T-cell (primary cell): ENCODE data around the gene SPAG4. TPM values are rescaled to one million over a fixed set of nuclear protein-coding genes. Genes with fewer than 3 reads are reported as not detected.

ENCODE experiments used
- ATAC-seq, 4 experiments: fragments of 200-7000 bp in 3 of 4; fragments of 150-1000 bp in 1 of 4; cut with Tn5 transposase; replicated peaks in 1 of 4; 1 replicate in 3 of 4; 2 replicates in 1 of 4; pipeline ENCODE4 v1.10.0; 2021; ENCODE audit warnings: moderate library complexity in 3 of 4, mild to moderate bottlenecking in 2 of 4, moderate number of reproducible peaks in 1 of 4
- CTCF ChIA-PET, 2 donors: fragments of 300-600 bp; sonication (Branson Sonifier 250); formaldehyde crosslinking; loops; one replicate each; lab custom pipeline; 2022; ENCODE audit warnings: antibody characterized with exemption in 2 of 2; lab: Charles Lee
- POLR2A ChIA-PET, 2 donors: fragments of 300-600 bp; sonication (Branson Sonifier 250); formaldehyde crosslinking; loops; one replicate each; lab custom pipeline; 2022; ENCODE audit warnings: antibody characterized with exemption in 2 of 2; lab: Charles Lee
- DNase-seq, 35 experiments: peaks; one replicate each; pipeline versions ENCODE4 v3.0.0 to v3.0.0-alpha.2; 2013 to 2023
- H3K27ac ChIP-seq: one replicate; pipeline ENCODE4 v1.5.1; 2013; ENCODE audit warnings: low read length
- H3K27me3 ChIP-seq, 2 experiments: replicated peaks in 1 of 2; 1 replicate in 1 of 2; 2 replicates in 1 of 2; pipeline versions ENCODE4 v1.6.1 to v1.7.0; 2013; ENCODE audit warnings: low read length in 1 of 2, mixed read lengths in 1 of 2; ENCODE audit not compliant: control insufficient read depth in 2 of 2, insufficient read depth in 2 of 2; ENCODE audit errors: extremely low read depth in 1 of 2
- H3K36me3 ChIP-seq, 2 donors: 1 replicate in 1 of 2; 2 replicates in 1 of 2; pipeline versions ENCODE4 v1.6.1 to v1.7.0; 2013; ENCODE audit warnings: low read length in 1 of 2; ENCODE audit not compliant: control insufficient read depth in 2 of 2, insufficient read depth in 1 of 2; ENCODE audit errors: extremely low read depth in 1 of 2
- H3K4me1 ChIP-seq, 2 experiments: 1 replicate in 1 of 2; 2 replicates in 1 of 2; pipeline versions ENCODE4 v1.6.1 to v1.7.0; 2013; ENCODE audit warnings: low read length in 2 of 2, mixed read lengths in 1 of 2; ENCODE audit not compliant: insufficient read depth in 2 of 2, control insufficient read depth in 1 of 2; ENCODE audit errors: extremely low read depth in 1 of 2
- H3K4me3 ChIP-seq, 2 donors: 1 replicate in 1 of 2; 2 replicates in 1 of 2; pipeline versions ENCODE4 v1.5.1 to v1.7.0; 2013; ENCODE audit warnings: mild to moderate bottlenecking in 2 of 2, low read length in 1 of 2, moderate library complexity in 1 of 2; ENCODE audit not compliant: control insufficient read depth in 1 of 2; ENCODE audit errors: extremely low read depth in 1 of 2
- H3K9me3 ChIP-seq: 2 replicates; pipeline ENCODE4 v1.7.0; 2013
- H3K27ac Mint-ChIP-seq, 2 donors: one replicate each; pipeline ENCODE4 v1.8.0; 2020 to 2021; ENCODE audit warnings: mild to moderate bottlenecking in 2 of 2, mixed read lengths in 2 of 2
- H3K27me3 Mint-ChIP-seq, 2 donors: one replicate each; pipeline ENCODE4 v1.8.0; 2021 to 2022; ENCODE audit warnings: mixed read lengths in 2 of 2
- H3K36me3 Mint-ChIP-seq: one replicate; pipeline ENCODE4 v1.8.0; 2021; ENCODE audit warnings: mixed read lengths
- H3K4me1 Mint-ChIP-seq, 3 donors: one replicate each; pipeline ENCODE4 v1.8.0; 2020 to 2022; ENCODE audit warnings: mixed read lengths in 3 of 3, mild to moderate bottlenecking in 1 of 3
- H3K4me3 Mint-ChIP-seq, 3 donors: one replicate each; pipeline ENCODE4 v1.8.0; 2020 to 2022; ENCODE audit warnings: mild to moderate bottlenecking in 3 of 3, mixed read lengths in 3 of 3, moderate library complexity in 3 of 3
- H3K9me3 Mint-ChIP-seq, 3 donors: one replicate each; pipeline ENCODE4 v1.8.0; 2020 to 2022; ENCODE audit warnings: mixed read lengths in 3 of 3
- WGBS: methylation state at CpG from one replicate; pipeline ENCODE4 v1.1.5; 2013; ENCODE audit warnings: missing lambda C conversion rate; ENCODE audit not compliant: insufficient coverage; 5-methylcytosine and 5-hydroxymethylcytosine counted together
- total RNA-seq, 35 experiments: library from RNA in 6 of 35; stranded (reverse) in 6 of 35; fragments of 120-200 nt in 1 of 35; gene quantifications; one replicate each; pipeline versions ENCODE4 v1.2.1 to v1.2.4 and lab custom pipeline; 2013 to 2026

SPAG4 gene
- total RNA-seq, 5 donors from 2014 or later (not counting 1 experiment from before 2014, with no cell fraction given), result 0.76 to 26.4 (median 1.2) TPM

GRCh38 chr20:35636095-35636494 lies 20.5 kb downstream of the SPAG4 start:
- H3K36me3 ChIP-seq, result peaks cover 3 to 21% of the 10 kb centered on the region in 2 donors
- DNase-seq (no peak), ATAC-seq (no peak)
- H3K27me3 ChIP-seq, result no peaks in the 10 kb centered on the region
- WGBS, result 93% methylated on average over 1 of the region's 2 CpGs
- peak overlapping the region in 1 of 2 donors; percentile 15 for H3K27ac Mint-ChIP-seq
- ChIA-PET POLR2A (no interaction called here), CTCF (interaction anchor here (0.5 to 0.8 kb wide), 2 partner anchors 9 to 852 kb away, joined by 4 to 7 read pairs; no protein-coding TSS in a partner anchor)
- no peaks in the 10 kb centered on the region for H3K9me3 ChIP-seq
- peaks cover 17% of the 10 kb centered on the region for H3K36me3 Mint-ChIP-seq
- no peaks in the 10 kb centered on the region for H3K9me3 Mint-ChIP-seq
- no peaks in the 10 kb centered on the region for H3K27me3 Mint-ChIP-seq
- H3K4me3 ChIP-seq, result no peak overlapping the region
- peaks cover 0 to 22% of the 10 kb centered on the region in 2 experiments for H3K4me1 ChIP-seq
- H3K27ac ChIP-seq, result no peak overlapping the region
- H3K4me3 Mint-ChIP-seq, result no peak overlapping the region
- peaks cover 57 to 69% (median 58%) of the 10 kb centered on the region in 3 donors for H3K4me1 Mint-ChIP-seq

DNA sequence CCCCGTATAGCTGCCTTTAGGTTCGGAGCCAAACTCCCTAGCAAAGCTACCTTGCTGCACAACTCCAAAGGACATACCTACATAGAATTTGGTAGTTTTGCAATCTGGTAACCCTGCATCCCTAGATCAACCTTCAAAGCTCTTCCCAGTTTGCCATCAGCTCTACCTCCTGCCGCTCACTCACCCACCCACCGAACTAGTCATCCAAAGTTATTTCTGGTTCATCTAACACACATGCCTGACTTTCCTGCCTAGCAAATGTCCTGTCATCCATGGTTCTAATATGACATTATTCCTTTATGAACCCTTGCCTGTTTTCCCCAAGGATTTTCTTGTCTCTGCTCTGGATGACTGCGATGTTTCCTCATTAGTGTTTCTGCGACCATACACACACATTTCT lies 21.6 kb downstream of the SPAG4 start:
- CTCF ChIA-PET, result no interaction called here
- peaks cover 67 to 78% (median 67%) of the 10 kb centered on the region in 3 donors for H3K4me1 Mint-ChIP-seq

DNA sequence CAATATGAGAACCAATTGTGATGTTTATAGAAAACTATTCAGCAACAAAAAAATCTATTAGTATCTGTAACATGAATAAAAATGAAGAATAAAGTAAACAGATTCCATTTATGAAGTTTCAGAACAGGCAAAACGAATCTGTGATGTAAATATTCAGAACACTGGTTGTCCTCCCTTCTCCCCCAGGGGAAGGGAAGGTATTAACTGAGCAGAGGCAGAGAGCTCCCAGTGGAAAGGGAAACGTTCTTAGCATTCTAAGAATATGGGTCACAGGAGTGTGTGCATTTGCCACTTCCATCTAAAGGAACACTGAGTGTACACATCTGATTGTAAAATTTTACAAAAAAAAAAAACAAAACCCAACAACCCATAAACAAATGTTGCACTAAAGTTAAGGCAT lies 23.1 kb downstream of the SPAG4 start:
- peaks cover 0 to 18% of the 10 kb centered on the region in 2 experiments for H3K4me1 ChIP-seq
- H3K36me3 ChIP-seq, result no peaks in the 10 kb centered on the region
- H3K4me1 Mint-ChIP-seq, result peaks cover 77 to 79% (median 79%) of the 10 kb centered on the region in 3 donors
- H3K4me3 Mint-ChIP-seq, result no peak overlapping the region
- no peak overlapping the region for H3K27ac Mint-ChIP-seq
- H3K36me3 Mint-ChIP-seq, result peaks cover 4% of the 10 kb centered on the region
- CTCF ChIA-PET, result no interaction called here
- no peak overlapping the region for H3K27ac ChIP-seq
- ATAC-seq (no peak), DNase-seq (no peak)
- no peaks in the 10 kb centered on the region for H3K9me3 ChIP-seq
- H3K4me3 ChIP-seq, result no peak overlapping the region
- no peaks in the 10 kb centered on the region for H3K27me3 ChIP-seq
- no CpG with 5 or more reads among the region's 2 CpGs for WGBS
- POLR2A ChIA-PET, result no interaction called here
- no peaks in the 10 kb centered on the region for H3K9me3 Mint-ChIP-seq
- no peaks in the 10 kb centered on the region for H3K27me3 Mint-ChIP-seq

More for the DNA sequence above, 21.6 kb downstream of the SPAG4 start:
- peak overlapping the region in 1 of 2 donors; percentile 22 for H3K27ac Mint-ChIP-seq
- Histone ChIP-seq H3K27me3 (no peaks in the 10 kb centered on the region), H3K9me3 (no peaks in the 10 kb centered on the region), H3K4me1 (peaks cover 0 to 22% of the 10 kb centered on the region in 2 experiments), H3K27ac (no peak overlapping the region), H3K4me3 (no peak overlapping the region), H3K36me3 (peaks cover 0 to 9% of the 10 kb centered on the region in 2 donors)
- H3K9me3 Mint-ChIP-seq, result no peaks in the 10 kb centered on the region
- POLR2A ChIA-PET, result interaction anchor here in 1 of 2 donors (0.6 kb wide), 1 partner anchor 57 kb away, joined by 4 read pairs; no protein-coding TSS in a partner anchor
- WGBS, result 94% methylated on average over 6 of the region's 6 CpGs
- no peaks in the 10 kb centered on the region for H3K27me3 Mint-ChIP-seq
- peaks cover 7% of the 10 kb centered on the region for H3K36me3 Mint-ChIP-seq
- ATAC-seq (no peak), DNase-seq (no peak)
- no peak overlapping the region for H3K4me3 Mint-ChIP-seq

DNA sequence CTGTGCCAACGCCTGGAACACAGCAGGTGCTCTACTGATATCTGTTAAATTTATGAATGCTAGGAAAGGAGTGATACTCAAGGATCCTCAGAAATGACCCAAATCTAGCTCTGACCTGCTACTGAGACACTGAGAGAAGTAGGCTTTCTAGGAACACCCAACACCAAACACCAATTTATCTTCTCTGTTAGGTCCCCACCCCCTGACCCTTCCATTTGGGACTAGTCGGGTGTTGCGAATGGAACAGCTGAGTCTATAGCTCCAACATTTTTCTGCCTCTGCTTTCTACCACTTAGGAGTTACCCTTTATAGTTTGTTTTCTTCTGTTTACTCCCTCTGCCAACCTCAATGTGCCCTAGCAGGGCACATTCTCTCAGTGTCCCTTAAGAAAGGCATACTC lies 25.1 kb downstream of the SPAG4 start:
- DNase-seq (no peak), ATAC-seq (no peak)
- no peak overlapping the region for H3K27ac ChIP-seq
- Mint-ChIP-seq H3K4me3 (no peak overlapping the region), H3K36me3 (peaks cover 4% of the 10 kb centered on the region), H3K27me3 (no peaks in the 10 kb centered on the region), H3K9me3 (no peaks in the 10 kb centered on the region), H3K4me1 (peaks cover 88 to 89% (median 88%) of the 10 kb centered on the region in 3 donors), H3K27ac (peak overlapping the region; percentile 21 to 52)
- no peaks in the 10 kb centered on the region for H3K36me3 ChIP-seq
- H3K27me3 ChIP-seq, result no peaks in the 10 kb centered on the region
- no peak overlapping the region for H3K4me3 ChIP-seq
- CTCF ChIA-PET, result no interaction called here
- WGBS, result 100% methylated on average over 2 of the region's 3 CpGs
- H3K9me3 ChIP-seq, result no peaks in the 10 kb centered on the region
- POLR2A ChIA-PET, result no interaction called here
- peaks cover 0 to 15% of the 10 kb centered on the region in 2 experiments for H3K4me1 ChIP-seq

DNA sequence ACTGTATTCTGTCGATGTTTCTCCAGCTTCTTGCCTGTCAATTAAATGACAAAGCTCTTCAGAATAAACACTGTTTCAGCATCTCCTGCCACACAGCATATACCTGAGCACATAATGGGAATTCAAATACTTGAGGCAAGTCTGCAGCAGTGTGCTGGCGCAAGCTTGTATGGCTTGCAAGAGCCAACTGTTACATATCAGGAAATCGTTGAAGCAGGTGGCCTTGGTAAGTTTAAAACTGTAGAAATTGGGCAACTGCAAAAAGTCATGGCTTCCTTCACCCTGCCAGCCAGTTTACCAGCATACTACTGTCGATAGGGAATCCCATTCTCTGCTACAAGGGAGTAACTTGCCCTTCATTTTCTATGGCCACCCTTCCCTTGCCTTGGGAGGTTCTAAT lies 26.1 kb downstream of the SPAG4 start:
- WGBS, result 100% methylated on average over 1 of the region's 4 CpGs
- H3K4me1 ChIP-seq, result peaks cover 0 to 17% of the 10 kb centered on the region in 2 experiments
- no peak overlapping the region for H3K27ac ChIP-seq
- no peak for ATAC-seq
- no peaks in the 10 kb centered on the region for H3K27me3 Mint-ChIP-seq
- ChIA-PET POLR2A (no interaction called here), CTCF (interaction anchor here in 1 of 2 donors (0.7 kb wide), 1 partner anchor 22 kb away, joined by 3 read pairs; no protein-coding TSS in a partner anchor)
- H3K4me3 Mint-ChIP-seq, result no peak overlapping the region
- no peaks in the 10 kb centered on the region for H3K27me3 ChIP-seq
- H3K4me1 Mint-ChIP-seq, result peaks cover 81 to 90% (median 88%) of the 10 kb centered on the region in 3 donors
- H3K36me3 ChIP-seq, result no peaks in the 10 kb centered on the region
- H3K27ac Mint-ChIP-seq, result no peak overlapping the region
- DNase-seq, result no peak
- H3K9me3 ChIP-seq, result no peaks in the 10 kb centered on the region
- H3K36me3 Mint-ChIP-seq, result peaks cover 4% of the 10 kb centered on the region
- no peaks in the 10 kb centered on the region for H3K9me3 Mint-ChIP-seq
- H3K4me3 ChIP-seq, result no peak overlapping the region

GRCh38 chr20:35643045-35643444 lies 27.4 kb downstream of the SPAG4 start:
- Histone ChIP-seq H3K4me1 (peaks cover 0 to 14% of the 10 kb centered on the region in 2 experiments), H3K27ac (no peak overlapping the region), H3K27me3 (no peaks in the 10 kb centered on the region), H3K9me3 (no peaks in the 10 kb centered on the region), H3K4me3 (no peak overlapping the region), H3K36me3 (no peaks in the 10 kb centered on the region)
- no peak overlapping the region for H3K27ac Mint-ChIP-seq
- H3K9me3 Mint-ChIP-seq, result no peaks in the 10 kb centered on the region
- no peaks in the 10 kb centered on the region for H3K27me3 Mint-ChIP-seq
- ATAC-seq (no peak), DNase-seq (no peak)
- ChIA-PET POLR2A (no interaction called here), CTCF (no interaction called here)
- no peak overlapping the region for H3K4me3 Mint-ChIP-seq
- 95% methylated on average over 3 of the region's 7 CpGs for WGBS
- H3K4me1 Mint-ChIP-seq, result peaks cover 71 to 84% (median 83%) of the 10 kb centered on the region in 3 donors
- H3K36me3 Mint-ChIP-seq, result peaks cover 4% of the 10 kb centered on the region
